ENCODE results near the gene MTF1. TPM values are rescaled to one million over a fixed set of nuclear protein-coding genes. Genes with fewer than 3 reads are reported as not detected.
"Not testable (repeated sequence)": the region's sequence is repeated elsewhere in the genome, so short reads cannot be mapped to it uniquely, and the experiment has no call there.

The MTF1 gene
- polyA plus RNA-seq (ENCODE audit: insufficient read length), result 5.7 TPM

- peak; percentile 99 for DNase-seq
These were observed at the start of gene MTF1 for GRCh38 chr1:37859507-37860345. MTF1 (minus strand) TSS chr1:37859592; CDS start chr1:37857658, 1,934 bp downstream.

GRCh38 chr1:37908531-37908930, 49.1 kb upstream of the MTF1 start:
- not testable (repeated sequence) for DNase-seq

GRCh38 chr1:37907416-37908125, 48.2 kb upstream of the MTF1 start:
- DNase-seq, result not testable (repeated sequence)

- not testable (repeated sequence) for DNase-seq
These were observed 47.2 kb upstream of the MTF1 start for GRCh38 chr1:37906591-37906990.

GRCh38 chr1:37905727-37906126, 46.3 kb upstream of the MTF1 start:
- DNase-seq, result no peak

- not testable (repeated sequence) for DNase-seq
These were observed 44.5 kb upstream of the MTF1 start for GRCh38 chr1:37903921-37904320.

GRCh38 chr1:37902983-37903382, 43.6 kb upstream of the MTF1 start:
- no peak for DNase-seq

- no peak for DNase-seq
These were observed 42.5 kb upstream of the MTF1 start for GRCh38 chr1:37901893-37902225.

GRCh38 chr1:37901191-37901892, 42.0 kb upstream of the MTF1 start:
- no peak for DNase-seq

GRCh38 chr1:37897563-37897962, 38.2 kb upstream of the MTF1 start:
- DNase-seq, result not testable (repeated sequence)

GRCh38 chr1:37893673-37894072, 34.3 kb upstream of the MTF1 start:
- no peak for DNase-seq

- DNase-seq, result no peak
These were observed 33.0 kb upstream of the MTF1 start for GRCh38 chr1:37892151-37893047.

- DNase-seq, result no peak
These were observed 31.1 kb upstream of the MTF1 start for GRCh38 chr1:37890378-37891014.

GRCh38 chr1:37888022-37888700, 28.8 kb upstream of the MTF1 start:
- no peak for DNase-seq

- DNase-seq, result no peak
These were observed 24.8 kb upstream of the MTF1 start for GRCh38 chr1:37884145-37884544.

- DNase-seq, result no peak
These were observed 24.3 kb upstream of the MTF1 start for GRCh38 chr1:37883671-37884070.

GRCh38 chr1:37879865-37880264, 20.5 kb upstream of the MTF1 start:
- no peak for DNase-seq

GRCh38 chr1:37878071-37878470, 18.7 kb upstream of the MTF1 start:
- no peak for DNase-seq

- no peak for DNase-seq
These were observed 16.4 kb upstream of the MTF1 start for GRCh38 chr1:37875833-37876232.

GRCh38 chr1:37872692-37873091, 13.3 kb upstream of the MTF1 start:
- no peak for DNase-seq

GRCh38 chr1:37868466-37868865, 9.1 kb upstream of the MTF1 start:
- no peak for DNase-seq
